ENCODE data around the gene SEM1. TPM values are rescaled to one million over a fixed set of nuclear protein-coding genes. Genes with fewer than 3 reads are reported as not detected.

SEM1 gene
- total and polyA plus RNA-seq, 12 donors: 8.9 to 483 (median 52.6) TPM

DNA sequence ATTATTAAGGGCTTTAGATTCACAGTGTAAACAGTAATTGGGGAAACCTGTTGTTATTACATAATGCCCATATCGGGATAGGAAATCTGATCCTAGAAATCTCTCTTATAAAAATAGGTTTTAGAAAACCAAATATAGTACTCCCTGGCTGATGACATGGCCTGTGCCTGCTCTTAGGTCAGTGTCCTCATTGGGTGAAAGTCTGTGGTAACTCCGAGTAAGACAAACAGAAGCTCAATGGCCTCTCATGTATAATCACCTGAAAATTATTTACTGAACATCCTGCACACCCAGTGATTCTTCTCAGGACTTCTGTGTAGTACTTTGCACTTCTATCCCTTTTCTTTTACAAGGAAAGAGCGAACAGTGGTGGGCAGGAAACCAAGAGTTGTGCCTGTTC, 37.8 kb downstream of the SEM1 start:
- no peak for TF ChIP-seq POLR2A (IDR thresholded peaks at IDR 0.05)
- TF ChIP-seq, protein P1, sequence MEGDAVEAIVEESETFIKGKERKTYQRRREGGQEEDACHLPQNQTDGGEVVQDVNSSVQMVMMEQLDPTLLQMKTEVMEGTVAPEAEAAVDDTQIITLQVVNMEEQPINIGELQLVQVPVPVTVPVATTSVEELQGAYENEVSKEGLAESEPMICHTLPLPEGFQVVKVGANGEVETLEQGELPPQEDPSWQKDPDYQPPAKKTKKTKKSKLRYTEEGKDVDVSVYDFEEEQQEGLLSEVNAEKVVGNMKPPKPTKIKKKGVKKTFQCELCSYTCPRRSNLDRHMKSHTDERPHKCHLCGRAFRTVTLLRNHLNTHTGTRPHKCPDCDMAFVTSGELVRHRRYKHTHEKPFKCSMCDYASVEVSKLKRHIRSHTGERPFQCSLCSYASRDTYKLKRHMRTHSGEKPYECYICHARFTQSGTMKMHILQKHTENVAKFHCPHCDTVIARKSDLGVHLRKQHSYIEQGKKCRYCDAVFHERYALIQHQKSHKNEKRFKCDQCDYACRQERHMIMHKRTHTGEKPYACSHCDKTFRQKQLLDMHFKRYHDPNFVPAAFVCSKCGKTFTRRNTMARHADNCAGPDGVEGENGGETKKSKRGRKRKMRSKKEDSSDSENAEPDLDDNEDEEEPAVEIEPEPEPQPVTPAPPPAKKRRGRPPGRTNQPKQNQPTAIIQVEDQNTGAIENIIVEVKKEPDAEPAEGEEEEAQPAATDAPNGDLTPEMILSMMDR (IDR thresholded peaks at IDR 0.05): no peak
- WGBS, 4 donors: 89 to 98% (median 95%) methylated on average over 3 of the region's 3 CpGs
- Histone ChIP-seq H3K9me3 (replicated peaks in 1 of 3) (no peaks in the 10 kb centered on the region), H3K27ac (no peak overlapping the region), H3K27me3 (no peaks in the 10 kb centered on the region), H3K4me1 (replicated peaks in 1 of 2) (peaks cover 0 to 7% of the 10 kb centered on the region in 2 donors), H3K4me3 (no peak overlapping the region), H3K36me3 (replicated peaks in 1 of 2) (no peaks in the 10 kb centered on the region)
- no peak for DNase-seq
- intact Hi-C loops (cut with DNase I): no loop called here

DNA sequence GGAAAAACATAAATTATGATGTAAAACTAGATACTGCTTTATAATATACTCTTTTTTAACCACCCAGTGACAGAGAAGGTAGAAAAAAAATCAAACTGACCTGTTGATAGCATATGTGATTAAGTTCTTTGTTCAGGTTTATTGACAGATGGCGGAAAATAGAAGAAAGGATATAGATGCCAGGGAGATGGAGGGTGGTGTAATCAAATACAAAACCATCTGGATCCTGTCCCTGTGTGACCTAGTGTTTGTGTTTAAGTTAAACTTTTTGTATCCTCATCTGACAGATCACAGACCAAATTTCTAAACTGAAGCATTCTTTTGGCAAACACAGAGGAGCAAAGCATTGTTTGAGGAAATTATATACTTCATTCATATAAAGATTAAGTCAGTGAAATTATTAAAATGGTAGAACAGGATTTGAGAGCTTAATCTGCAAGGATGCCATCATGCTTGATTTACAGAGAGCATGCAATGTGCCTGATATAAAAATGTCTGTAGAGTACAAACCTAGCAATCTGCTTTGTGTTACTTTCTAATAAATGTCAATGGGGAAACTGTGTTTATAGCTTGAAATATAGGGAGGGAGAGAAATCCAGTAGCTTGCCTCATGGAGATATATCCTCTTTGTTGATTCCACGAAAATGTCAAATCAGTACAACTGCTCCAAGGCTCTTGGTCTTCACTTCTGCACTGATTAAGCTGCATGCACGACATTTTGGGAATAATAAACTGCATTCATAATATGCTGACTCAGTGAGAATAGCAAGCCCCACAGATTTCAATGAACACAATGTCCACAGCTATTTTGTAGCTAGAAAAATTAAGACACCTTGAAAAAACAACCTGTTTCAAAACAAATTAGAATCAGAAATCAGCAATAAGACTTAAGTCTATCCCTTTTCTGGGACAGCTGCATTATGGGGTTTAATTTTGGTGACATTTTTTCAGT, 39.0 kb downstream of the SEM1 start:
- intact Hi-C loops (cut with DNase I): no loop called here
- 85 to 97% (median 90%) methylated on average over 3 of the region's 3 CpGs for WGBS, 4 donors
- Histone ChIP-seq H3K4me3 (no peak overlapping the region), H3K36me3 (replicated peaks in 1 of 2) (no peaks in the 10 kb centered on the region), H3K27me3 (no peaks in the 10 kb centered on the region), H3K4me1 (replicated peaks in 1 of 2) (no peaks in the 10 kb centered on the region), H3K27ac (no peak overlapping the region), H3K9me3 (replicated peaks in 1 of 3) (no peaks in the 10 kb centered on the region)
- TF ChIP-seq POLR2A (IDR thresholded peaks at IDR 0.05): no peak
- TF ChIP-seq, protein P1 (IDR thresholded peaks at IDR 0.05): no peak
- no peak for DNase-seq

DNA sequence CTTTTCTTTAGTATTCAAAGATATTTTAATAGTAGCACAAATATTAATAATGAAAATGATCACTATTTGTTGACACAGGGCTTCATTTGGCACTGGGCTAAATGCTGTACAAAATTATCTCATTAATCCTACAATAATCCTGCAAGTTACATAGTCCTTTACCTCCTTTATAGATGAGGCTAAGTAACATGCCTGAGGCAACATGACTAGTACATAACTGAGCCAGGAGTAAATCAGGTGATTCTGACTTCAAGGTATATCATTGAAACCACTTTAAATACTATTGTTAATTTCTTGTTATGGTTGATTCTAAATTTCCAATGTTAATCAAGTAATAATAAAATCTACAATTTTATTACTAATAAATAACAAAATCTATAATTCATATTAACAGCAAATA, 39.8 kb downstream of the SEM1 start:
- H3K36me3 ChIP-seq (replicated peaks in 1 of 2): no peaks in the 10 kb centered on the region
- intact Hi-C loops (cut with DNase I): no loop called here

DNA sequence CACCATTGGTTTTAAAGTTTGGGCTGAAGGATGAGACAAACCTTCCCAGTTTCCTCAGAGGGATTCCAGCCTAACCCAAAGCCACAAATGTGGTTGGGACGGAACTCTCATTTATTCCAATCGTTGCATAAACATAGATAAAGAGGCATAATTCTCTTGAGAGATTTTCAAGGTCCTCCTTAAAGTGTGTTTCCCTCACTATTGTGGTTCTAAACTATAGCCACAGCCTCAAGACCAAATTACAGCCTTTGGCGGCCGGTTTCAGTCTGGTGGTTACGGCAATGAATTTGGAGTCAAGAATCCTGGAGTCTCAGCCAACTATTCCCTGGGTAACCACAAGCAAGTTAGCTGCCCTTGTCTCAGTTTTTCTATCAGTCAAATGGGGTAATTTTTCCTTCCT, 42.6 kb downstream of the SEM1 start:
- Histone ChIP-seq H3K27me3 (no peaks in the 10 kb centered on the region), H3K36me3 (replicated peaks in 1 of 2) (no peaks in the 10 kb centered on the region), H3K9me3 (replicated peaks in 1 of 3) (no peaks in the 10 kb centered on the region), H3K27ac (no peak overlapping the region), H3K4me1 (replicated peaks in 1 of 2) (no peaks in the 10 kb centered on the region), H3K4me3 (no peak overlapping the region)
- 83 to 98% (median 97%) methylated on average over 5 of the region's 5 CpGs for WGBS, 4 donors
- TF ChIP-seq, protein P1 (IDR thresholded peaks at IDR 0.05): no peak
- TF ChIP-seq POLR2A (IDR thresholded peaks at IDR 0.05): no peak
- intact Hi-C loops (cut with DNase I): no loop called here
- DNase-seq: no peak

More for the DNA sequence above, 39.8 kb downstream of the SEM1 start:
- no peak for DNase-seq
- Histone ChIP-seq H3K27ac (no peak overlapping the region), H3K9me3 (replicated peaks in 1 of 3) (no peaks in the 10 kb centered on the region), H3K27me3 (no peaks in the 10 kb centered on the region), H3K4me3 (no peak overlapping the region), H3K4me1 (replicated peaks in 1 of 2) (no peaks in the 10 kb centered on the region)
- TF ChIP-seq POLR2A (IDR thresholded peaks at IDR 0.05): no peak
- TF ChIP-seq, protein P1 (IDR thresholded peaks at IDR 0.05): no peak

All from adrenal gland (tissue), 12 donors.